ENCODE data around the gene ANO5.

DNA sequence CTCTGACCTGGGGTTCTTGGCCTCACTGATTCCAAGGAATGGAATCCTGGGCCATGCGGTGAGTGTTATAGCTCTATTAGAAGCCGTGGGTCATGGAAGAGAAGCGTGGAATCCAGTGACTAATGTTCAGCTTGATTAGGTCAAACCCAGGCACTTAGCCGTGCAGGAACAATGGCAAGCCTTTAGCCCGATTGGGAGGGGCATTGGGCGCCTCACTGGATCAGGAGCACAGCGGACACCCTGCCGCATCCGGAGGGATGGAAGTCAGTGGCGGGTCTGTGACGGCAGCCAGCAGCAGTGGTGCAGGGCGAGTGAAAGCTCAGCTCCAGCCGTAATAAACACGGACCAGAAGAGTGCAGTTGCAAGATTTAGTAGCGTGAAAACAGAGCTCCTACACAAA lies 124.8 kb downstream of the ANO5 start:
- TF ChIP-seq, protein P1, sequence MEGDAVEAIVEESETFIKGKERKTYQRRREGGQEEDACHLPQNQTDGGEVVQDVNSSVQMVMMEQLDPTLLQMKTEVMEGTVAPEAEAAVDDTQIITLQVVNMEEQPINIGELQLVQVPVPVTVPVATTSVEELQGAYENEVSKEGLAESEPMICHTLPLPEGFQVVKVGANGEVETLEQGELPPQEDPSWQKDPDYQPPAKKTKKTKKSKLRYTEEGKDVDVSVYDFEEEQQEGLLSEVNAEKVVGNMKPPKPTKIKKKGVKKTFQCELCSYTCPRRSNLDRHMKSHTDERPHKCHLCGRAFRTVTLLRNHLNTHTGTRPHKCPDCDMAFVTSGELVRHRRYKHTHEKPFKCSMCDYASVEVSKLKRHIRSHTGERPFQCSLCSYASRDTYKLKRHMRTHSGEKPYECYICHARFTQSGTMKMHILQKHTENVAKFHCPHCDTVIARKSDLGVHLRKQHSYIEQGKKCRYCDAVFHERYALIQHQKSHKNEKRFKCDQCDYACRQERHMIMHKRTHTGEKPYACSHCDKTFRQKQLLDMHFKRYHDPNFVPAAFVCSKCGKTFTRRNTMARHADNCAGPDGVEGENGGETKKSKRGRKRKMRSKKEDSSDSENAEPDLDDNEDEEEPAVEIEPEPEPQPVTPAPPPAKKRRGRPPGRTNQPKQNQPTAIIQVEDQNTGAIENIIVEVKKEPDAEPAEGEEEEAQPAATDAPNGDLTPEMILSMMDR (IDR thresholded peaks at IDR 0.05; ENCODE audit: extremely low read depth in 1 of 2, insufficient read depth in 1 of 2, low read depth in 1 of 2, low read length in 2 of 2) = no peak
- TF ChIP-seq POLR2A (IDR thresholded peaks at IDR 0.05; ENCODE audit: low read depth, low read length) = no peak
- no peak for TF ChIP-seq EZH2 (IDR thresholded peaks at IDR 0.05; ENCODE audit: borderline replicate concordance, low read depth, low read length, severe bottlenecking)
- no peak for TF ChIP-seq JUN (IDR thresholded peaks at IDR 0.05; ENCODE audit: borderline replicate concordance, insufficient read depth, insufficient read length, low read depth)
- TF ChIP-seq MYC (IDR thresholded peaks at IDR 0.05; ENCODE audit: low read depth, low read length) = no peak
- TF ChIP-seq POLR2AphosphoS5 (IDR thresholded peaks at IDR 0.05; ENCODE audit: insufficient read depth, low read depth, low read length) = no peak
- TF ChIP-seq, protein P2, sequence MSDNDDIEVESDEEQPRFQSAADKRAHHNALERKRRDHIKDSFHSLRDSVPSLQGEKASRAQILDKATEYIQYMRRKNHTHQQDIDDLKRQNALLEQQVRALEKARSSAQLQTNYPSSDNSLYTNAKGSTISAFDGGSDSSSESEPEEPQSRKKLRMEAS (IDR thresholded peaks at IDR 0.05; ENCODE audit: insufficient read depth, insufficient read length) = no peak
- no peak for TF ChIP-seq GATA2 (IDR thresholded peaks at IDR 0.05; ENCODE audit: insufficient read depth, insufficient read length, low read depth, low read length)
- no peak for TF ChIP-seq FOS (IDR thresholded peaks at IDR 0.05; ENCODE audit: borderline replicate concordance, insufficient read depth, low read length)
